Neural progenitor cell (in vitro differentiated cells): Measurements from ENCODE around the gene SSTR5. TPM values are rescaled to one million over a fixed set of nuclear protein-coding genes. Genes with fewer than 3 reads are reported as not detected.

Source experiments
- DNase-seq: peaks from one replicate; pipeline ENCODE4 v3.0.0-alpha.2; 2016; ENCODE audit warnings: low spot score
- H2AFZ ChIP-seq: fragments of 200-600 bp; sonication (generic); replicated peaks from 2 replicates; pipeline ENCODE4 v1.6.1; 2016; ENCODE audit warnings: antibody characterized with exemption
- H3F3A ChIP-seq: fragments of 200-600 bp; sonication (generic); 2 replicates; pipeline ENCODE4 v1.6.1; 2016; ENCODE audit warnings: antibody characterized with exemption, low read depth
- H3K27ac ChIP-seq: fragments of 200-600 bp; sonication (generic); 2 replicates; pipeline ENCODE4 v1.5.1; 2016; ENCODE audit warnings: mild to moderate bottlenecking
- H3K27me3 ChIP-seq: fragments of 200-600 bp; sonication (generic); 2 replicates; pipeline ENCODE4 v1.6.1; 2016; ENCODE audit warnings: mild to moderate bottlenecking, moderate library complexity
- H3K36me3 ChIP-seq: fragments of 200-600 bp; sonication (generic); 2 replicates; pipeline ENCODE4 v1.5.1; 2016
- H3K4me1 ChIP-seq: fragments of 200-600 bp; sonication (generic); 2 replicates; pipeline ENCODE4 v1.6.1; 2016; ENCODE audit warnings: mixed run types
- H3K4me2 ChIP-seq: fragments of 200-600 bp; sonication (generic); 2 replicates; pipeline ENCODE4 v1.6.1; 2016
- H3K4me3 ChIP-seq: fragments of 200-600 bp; sonication (generic); 2 replicates; pipeline ENCODE4 v1.5.1; 2016
- H3K79me2 ChIP-seq: fragments of 200-600 bp; sonication (generic); 2 replicates; pipeline ENCODE4 v1.6.1; 2016; ENCODE audit warnings: low read depth
- H3K9ac ChIP-seq: fragments of 200-600 bp; sonication (generic); 2 replicates; pipeline ENCODE4 v1.6.1; 2016
- H3K9me3 ChIP-seq: fragments of 200-600 bp; sonication (generic); 2 replicates; pipeline ENCODE4 v1.5.1; 2016; ENCODE audit warnings: low read depth
- H4K20me1 ChIP-seq: fragments of 200-600 bp; sonication (generic); 2 replicates; pipeline ENCODE4 v1.6.1; 2016; ENCODE audit warnings: low read depth
- H3K27ac Mint-ChIP-seq: 3 replicates; pipeline ENCODE4 v1.8.0; 2021; ENCODE audit warnings: mixed read lengths
- H3K27me3 Mint-ChIP-seq: 2 replicates; pipeline ENCODE4 v1.8.0; 2022; ENCODE audit warnings: low read depth, mild to moderate bottlenecking, inconsistent platforms, moderate library complexity, mixed read lengths; ENCODE audit not compliant: insufficient read depth
- H3K36me3 Mint-ChIP-seq: 3 replicates; pipeline ENCODE4 v1.8.0; 2021; ENCODE audit warnings: mixed read lengths
- H3K4me1 Mint-ChIP-seq: 3 replicates; pipeline ENCODE4 v1.8.0; 2021; ENCODE audit warnings: mixed read lengths
- H3K4me3 Mint-ChIP-seq: 3 replicates; pipeline ENCODE4 v1.8.0; 2021; ENCODE audit warnings: mild to moderate bottlenecking, moderate library complexity, mixed read lengths
- H3K9me3 Mint-ChIP-seq: 3 replicates; pipeline ENCODE4 v1.8.0; 2020; ENCODE audit warnings: mixed read lengths
- CTCF ChIP-seq: fragments of 200-600 bp; sonication (generic); IDR thresholded peaks from 2 replicates; pipeline ENCODE4 v1.5.1; 2017; ENCODE audit warnings: antibody characterized with exemption, mild to moderate bottlenecking
- EZH2 ChIP-seq: fragments of 200-600 bp; sonication (generic); IDR thresholded peaks from 2 replicates; pipeline ENCODE4 v1.6.1; 2017; ENCODE audit warnings: antibody characterized with exemption, mild to moderate bottlenecking, moderate library complexity
- EZH2phosphoT487 ChIP-seq: fragments of 200-600 bp; sonication (generic); IDR thresholded peaks from 2 replicates; pipeline ENCODE4 v1.6.1; 2017; ENCODE audit warnings: antibody characterized with exemption
- total RNA-seq: library from RNA; depleted of rRNA; stranded (reverse); fragments of >200 nt; gene quantifications from 2 replicates; pipeline ENCODE4 v1.2.3, GENCODE V29; 2015; ENCODE audit warnings: low replicate concordance

Gene SSTR5
- total RNA-seq, 1 donor from 2014 or later, result not detected

DNA sequence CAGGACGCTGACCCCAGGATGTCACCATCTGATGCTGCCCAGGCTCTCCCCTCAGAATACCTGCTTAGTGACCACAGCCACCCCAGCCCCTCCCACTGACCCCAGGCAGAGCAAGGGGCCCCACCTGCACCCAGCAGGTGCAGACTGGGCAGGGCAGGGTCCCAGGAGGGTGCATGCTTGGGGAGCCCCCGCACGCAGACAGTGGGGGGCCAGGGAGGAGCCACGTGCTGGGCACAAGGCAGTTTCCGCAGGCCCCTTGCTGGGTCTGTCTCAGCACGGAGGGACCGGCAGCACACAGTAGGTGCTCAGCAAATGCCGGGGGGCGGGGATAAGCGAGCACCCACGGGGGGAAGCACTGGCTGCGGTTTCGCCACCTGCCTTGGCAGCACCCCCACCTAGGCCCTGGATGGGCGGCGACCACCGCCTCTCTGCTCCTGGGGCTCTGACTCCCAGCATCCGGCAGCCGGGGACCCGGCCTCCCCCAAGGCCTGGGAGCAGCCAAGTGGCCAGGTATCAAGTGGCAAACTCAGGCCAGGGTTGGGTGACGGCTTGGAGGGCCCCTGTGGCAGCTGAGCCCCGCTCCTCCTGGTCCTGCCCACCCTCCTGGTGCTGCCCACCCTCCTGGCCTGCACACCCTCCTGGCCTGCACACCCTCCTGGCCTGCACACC is 18.7 kb upstream of the SSTR5 start:
- no peak overlapping the region for H2AFZ ChIP-seq
- no peak overlapping the region for H3K4me3 ChIP-seq
- no peak overlapping the region for H3K9ac ChIP-seq
- no peak overlapping the region for H3K27ac Mint-ChIP-seq
- no peak overlapping the region for H3K27ac ChIP-seq
- no peaks in the 10 kb centered on the region for H4K20me1 ChIP-seq
- no peak overlapping the region for H3K4me3 Mint-ChIP-seq
- H3K4me1 ChIP-seq, result peaks cover 8% of the 10 kb centered on the region
- peaks cover 3% of the 10 kb centered on the region for H3K4me1 Mint-ChIP-seq
- H3K9me3 ChIP-seq, result no peaks in the 10 kb centered on the region
- no peaks in the 10 kb centered on the region for H3K36me3 Mint-ChIP-seq
- no peak for DNase-seq
- H3K27me3 ChIP-seq, result no peaks in the 10 kb centered on the region
- H3K4me2 ChIP-seq, result no peak overlapping the region
- H3K36me3 ChIP-seq, result no peaks in the 10 kb centered on the region
- TF ChIP-seq CTCF (no peak), EZH2phosphoT487 (no peak), EZH2 (no peak)
- H3K9me3 Mint-ChIP-seq, result no peaks in the 10 kb centered on the region
- H3F3A ChIP-seq, result no peaks in the 10 kb centered on the region
- H3K79me2 ChIP-seq, result no peaks in the 10 kb centered on the region
- peaks cover 10% of the 10 kb centered on the region for H3K27me3 Mint-ChIP-seq

DNA sequence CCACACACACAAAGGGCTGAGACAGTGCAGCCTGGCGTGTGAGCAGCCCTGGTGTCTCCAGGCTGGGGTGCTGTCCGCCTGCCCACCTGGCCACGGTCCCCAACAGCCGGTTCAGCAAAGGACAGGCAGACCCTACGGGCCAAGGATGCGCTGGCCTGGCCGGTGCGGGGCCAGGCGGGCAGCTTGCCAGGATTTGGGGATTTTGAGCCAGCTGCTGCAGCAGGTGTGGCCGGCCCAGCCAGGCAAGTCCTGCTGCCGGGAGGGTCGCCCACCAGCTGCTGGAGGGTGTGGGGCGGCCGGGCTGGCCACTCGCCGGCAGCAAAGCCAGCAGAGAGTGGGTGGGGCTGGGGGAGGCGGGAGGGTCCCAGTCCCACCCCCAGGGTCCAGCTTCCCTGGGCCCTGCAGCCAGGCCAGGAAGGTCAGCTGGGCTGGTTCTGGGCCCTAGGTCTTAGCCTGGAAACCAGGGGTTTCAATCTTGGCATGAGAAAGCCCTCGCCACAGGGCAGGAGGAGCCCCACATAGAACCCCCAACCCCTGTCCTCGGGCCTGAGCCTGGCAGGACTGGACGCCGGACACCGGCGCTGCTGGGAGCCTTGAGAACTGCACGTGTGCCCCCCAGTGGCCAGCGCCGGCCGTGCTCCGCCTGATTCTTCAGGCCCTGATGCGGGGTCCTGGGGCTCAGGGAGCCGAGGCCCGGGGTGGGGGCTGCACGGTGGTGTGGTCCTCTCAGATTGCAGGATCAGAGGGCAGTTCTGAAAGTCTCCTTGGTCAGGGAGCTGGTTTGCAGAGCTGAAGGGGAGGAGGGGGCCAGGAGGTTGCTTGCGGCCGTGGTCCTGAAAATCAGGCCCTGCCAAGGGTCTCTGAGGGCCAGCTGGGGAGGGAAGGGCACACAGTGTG is 17.6 kb upstream of the SSTR5 start:
- no peak overlapping the region for H3K27ac Mint-ChIP-seq

GRCh38 chr16:1055557-1055924 is 17.0 kb upstream of the SSTR5 start:
- Histone ChIP-seq H3K36me3 (no peaks in the 10 kb centered on the region), H3K4me2 (no peak overlapping the region), H3K27ac (no peak overlapping the region), H3K4me1 (peaks cover 6% of the 10 kb centered on the region), H2AFZ (no peak overlapping the region), H3K9ac (no peak overlapping the region), H3K27me3 (no peaks in the 10 kb centered on the region), H4K20me1 (no peaks in the 10 kb centered on the region), H3K4me3 (no peak overlapping the region), H3F3A (no peaks in the 10 kb centered on the region), H3K9me3 (no peaks in the 10 kb centered on the region), H3K79me2 (no peaks in the 10 kb centered on the region)
- no peak for DNase-seq
- Mint-ChIP-seq H3K4me1 (peaks cover 2% of the 10 kb centered on the region), H3K4me3 (no peak overlapping the region), H3K9me3 (peaks cover 5% of the 10 kb centered on the region), H3K36me3 (peaks cover 4% of the 10 kb centered on the region), H3K27ac (no peak overlapping the region), H3K27me3 (peaks cover 12% of the 10 kb centered on the region)
- no peak for TF ChIP-seq EZH2
- no peak for TF ChIP-seq EZH2phosphoT487
- TF ChIP-seq CTCF, result no peak

More for the DNA sequence above, 17.6 kb upstream of the SSTR5 start:
- Histone ChIP-seq H3K27ac (no peak overlapping the region), H3K36me3 (no peaks in the 10 kb centered on the region), H2AFZ (no peak overlapping the region), H3K9ac (no peak overlapping the region), H3K79me2 (no peaks in the 10 kb centered on the region), H3K4me2 (peak overlapping the region; percentile 16), H3K4me1 (peaks cover 6% of the 10 kb centered on the region), H4K20me1 (no peaks in the 10 kb centered on the region), H3K27me3 (no peaks in the 10 kb centered on the region), H3K9me3 (no peaks in the 10 kb centered on the region), H3K4me3 (no peak overlapping the region), H3F3A (no peaks in the 10 kb centered on the region)
- Mint-ChIP-seq H3K9me3 (peaks cover 5% of the 10 kb centered on the region), H3K4me3 (no peak overlapping the region), H3K36me3 (peaks cover 4% of the 10 kb centered on the region), H3K4me1 (peaks cover 3% of the 10 kb centered on the region), H3K27me3 (peaks cover 14% of the 10 kb centered on the region)
- TF ChIP-seq EZH2phosphoT487 (no peak), CTCF (peak; percentile 89), EZH2 (no peak)
- DNase-seq, result peak; percentile 92
